Measurements from ENCODE around the gene PLXND1. TPM values are rescaled to one million over a fixed set of nuclear protein-coding genes. Genes with fewer than 3 reads are reported as not detected.

PLXND1 gene
- total RNA-seq, 2 donors from 2014 or later, result 207 to 246 TPM

DNA sequence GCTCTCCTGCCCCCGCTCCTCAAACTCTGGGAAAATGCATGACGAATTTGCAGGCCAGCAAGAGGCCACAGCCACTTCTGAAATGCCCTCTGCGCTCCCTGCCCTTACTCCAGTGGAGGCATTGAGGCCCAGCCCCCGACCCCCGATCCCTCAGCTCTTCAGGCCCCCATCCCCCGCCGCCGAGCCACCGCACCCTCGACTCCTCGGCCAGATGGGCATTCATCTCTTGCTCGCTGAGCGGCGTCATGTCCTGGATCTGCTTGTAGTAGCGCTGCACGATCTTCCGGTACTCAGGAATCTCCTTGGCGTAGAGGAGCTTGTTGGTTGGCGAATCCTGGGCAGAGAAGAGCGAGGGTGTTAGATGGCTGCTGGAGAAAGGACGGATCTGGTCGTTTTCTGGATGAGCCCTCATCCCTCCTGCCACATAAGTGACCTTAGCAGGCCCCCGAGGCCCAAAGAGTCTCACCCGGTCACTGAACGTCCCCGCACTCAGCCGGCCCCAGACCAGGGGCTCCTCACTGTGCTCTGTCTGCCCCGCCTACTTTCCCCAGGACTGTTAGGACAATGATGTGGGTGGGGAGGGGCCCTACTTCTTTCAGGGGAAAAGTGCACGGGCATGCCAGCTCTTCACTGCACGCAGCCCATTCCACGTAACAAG lies 49.5 kb downstream of the PLXND1 start:
- H3K36me3 ChIP-seq, result peaks cover 10% of the 10 kb centered on the region
- ATAC-seq (ENCODE audit: insufficient number of reproducible peaks, low FRiP score, low read depth) (no peak), DNase-seq (ENCODE audit: low spot score) (no peak)
- no peak overlapping the region for H3K4me3 ChIP-seq
- no peaks in the 10 kb centered on the region for H3K9me3 ChIP-seq
- H3K27me3 ChIP-seq (replicated peaks; ENCODE audit: insufficient read depth), result no peaks in the 10 kb centered on the region
- H3K27ac ChIP-seq, result peak overlapping the region; percentile 41 to 86
- TF ChIP-seq, protein P1, sequence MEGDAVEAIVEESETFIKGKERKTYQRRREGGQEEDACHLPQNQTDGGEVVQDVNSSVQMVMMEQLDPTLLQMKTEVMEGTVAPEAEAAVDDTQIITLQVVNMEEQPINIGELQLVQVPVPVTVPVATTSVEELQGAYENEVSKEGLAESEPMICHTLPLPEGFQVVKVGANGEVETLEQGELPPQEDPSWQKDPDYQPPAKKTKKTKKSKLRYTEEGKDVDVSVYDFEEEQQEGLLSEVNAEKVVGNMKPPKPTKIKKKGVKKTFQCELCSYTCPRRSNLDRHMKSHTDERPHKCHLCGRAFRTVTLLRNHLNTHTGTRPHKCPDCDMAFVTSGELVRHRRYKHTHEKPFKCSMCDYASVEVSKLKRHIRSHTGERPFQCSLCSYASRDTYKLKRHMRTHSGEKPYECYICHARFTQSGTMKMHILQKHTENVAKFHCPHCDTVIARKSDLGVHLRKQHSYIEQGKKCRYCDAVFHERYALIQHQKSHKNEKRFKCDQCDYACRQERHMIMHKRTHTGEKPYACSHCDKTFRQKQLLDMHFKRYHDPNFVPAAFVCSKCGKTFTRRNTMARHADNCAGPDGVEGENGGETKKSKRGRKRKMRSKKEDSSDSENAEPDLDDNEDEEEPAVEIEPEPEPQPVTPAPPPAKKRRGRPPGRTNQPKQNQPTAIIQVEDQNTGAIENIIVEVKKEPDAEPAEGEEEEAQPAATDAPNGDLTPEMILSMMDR (IDR thresholded peaks at IDR 0.05), result no peak
- H3K4me1 ChIP-seq (ENCODE audit: control insufficient read depth in 1 of 2, low read depth in 2 of 2), result peaks cover 57 to 93% of the 10 kb centered on the region in 2 donors

- Histone ChIP-seq H3K36me3 (peaks cover 7% of the 10 kb centered on the region), H3K27me3 (replicated peaks; ENCODE audit: insufficient read depth) (no peaks in the 10 kb centered on the region), H3K4me1 (ENCODE audit: control insufficient read depth in 1 of 2, low read depth in 2 of 2) (peaks cover 51 to 87% of the 10 kb centered on the region in 2 donors), H3K9me3 (no peaks in the 10 kb centered on the region), H3K4me3 (no peak overlapping the region), H3K27ac (no peak overlapping the region)
- ATAC-seq (ENCODE audit: insufficient number of reproducible peaks, low FRiP score, low read depth) (no peak), DNase-seq (ENCODE audit: low spot score) (no peak)
- TF ChIP-seq, protein P1 (IDR thresholded peaks at IDR 0.05), result no peak
These were observed 50.1 kb downstream of the PLXND1 start for GRCh38 chr3:129556358-129556695.

DNA sequence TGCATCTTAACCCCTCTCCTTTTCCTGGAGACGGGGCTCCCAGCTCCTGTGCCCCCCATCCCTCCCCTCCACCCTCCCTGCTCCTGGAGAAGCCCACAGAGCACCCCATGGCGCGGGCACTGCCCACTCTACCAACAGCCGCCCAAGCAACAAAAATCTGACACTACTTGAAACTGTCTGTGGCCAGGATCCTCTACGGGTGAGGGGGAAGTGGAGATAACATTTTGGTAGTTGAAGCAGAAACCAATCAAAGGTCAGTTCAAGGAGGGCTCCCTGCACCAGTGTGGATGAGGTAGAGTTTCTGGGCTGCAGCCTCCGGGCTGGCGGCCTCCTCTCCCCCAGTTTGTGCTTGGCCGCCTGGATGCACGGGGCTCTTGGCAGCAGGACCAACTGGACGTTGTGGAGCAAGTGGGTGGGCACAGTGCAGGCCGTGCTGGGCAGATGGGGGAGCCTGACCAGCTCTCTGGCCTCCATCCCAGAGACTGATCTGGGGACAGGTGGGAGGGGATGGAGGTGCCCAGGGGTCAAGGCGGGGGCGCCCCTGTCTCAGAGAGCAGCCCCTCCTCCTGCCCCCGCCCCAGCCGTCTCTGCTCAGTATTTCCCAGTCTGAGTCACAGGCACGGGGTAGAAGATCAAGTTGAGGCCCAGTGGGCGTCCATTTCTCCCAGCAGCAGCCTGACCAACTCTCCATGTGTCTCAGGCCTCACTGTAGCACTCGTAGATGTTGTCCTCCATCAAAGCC lies 50.7 kb downstream of the PLXND1 start:
- H3K27me3 ChIP-seq (replicated peaks; ENCODE audit: insufficient read depth), result no peaks in the 10 kb centered on the region
- H3K4me3 ChIP-seq, result no peak overlapping the region
- peaks cover 49 to 83% of the 10 kb centered on the region in 2 donors for H3K4me1 ChIP-seq (ENCODE audit: control insufficient read depth in 1 of 2, low read depth in 2 of 2)
- H3K27ac ChIP-seq, result no peak overlapping the region
- no peaks in the 10 kb centered on the region for H3K9me3 ChIP-seq
- DNase-seq (ENCODE audit: low spot score) (no peak), ATAC-seq (ENCODE audit: insufficient number of reproducible peaks, low FRiP score, low read depth) (no peak)
- TF ChIP-seq, protein P1 (IDR thresholded peaks at IDR 0.05), result no peak
- peaks cover 7% of the 10 kb centered on the region for H3K36me3 ChIP-seq

DNA sequence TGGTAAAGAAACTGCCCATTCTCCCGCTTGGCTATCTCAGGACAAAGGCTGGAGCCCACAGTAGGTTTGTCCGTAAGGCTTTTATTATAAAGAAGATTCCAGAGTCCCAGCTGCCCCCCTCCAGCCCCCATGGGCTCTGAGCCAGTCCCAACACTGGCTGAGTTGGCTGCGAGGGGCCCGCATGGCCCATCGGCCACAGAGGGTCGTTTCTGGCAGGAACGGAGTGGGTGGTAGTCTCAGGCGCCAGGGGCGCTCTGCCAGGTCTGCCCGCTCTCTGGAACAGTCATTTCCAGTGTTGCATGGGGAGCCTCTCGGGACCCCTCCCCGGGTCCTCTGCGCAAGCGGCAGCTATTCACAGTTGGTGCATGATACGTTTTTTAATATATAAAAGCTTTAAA lies 51.3 kb downstream of the PLXND1 start:
- peaks cover 47 to 77% of the 10 kb centered on the region in 2 donors for H3K4me1 ChIP-seq (ENCODE audit: control insufficient read depth in 1 of 2, low read depth in 2 of 2)

More for the DNA sequence above, 51.3 kb downstream of the PLXND1 start:
- Histone ChIP-seq H3K36me3 (peaks cover 5% of the 10 kb centered on the region), H3K27ac (no peak overlapping the region), H3K9me3 (no peaks in the 10 kb centered on the region), H3K4me3 (no peak overlapping the region), H3K27me3 (replicated peaks; ENCODE audit: insufficient read depth) (no peaks in the 10 kb centered on the region)
- ATAC-seq (ENCODE audit: insufficient number of reproducible peaks, low FRiP score, low read depth) (no peak), DNase-seq (ENCODE audit: low spot score) (no peak)
- TF ChIP-seq, protein P1 (IDR thresholded peaks at IDR 0.05), result no peak

Data from thoracic aorta (tissue), 2 donors.